Ascending aorta (tissue), 2 donors: Measurements from ENCODE around the gene TGIF2. TPM values are rescaled to one million over a fixed set of nuclear protein-coding genes. Genes with fewer than 3 reads are reported as not detected.

ENCODE experiments used
- DNase-seq, 2 donors: peaks; one replicate each; pipeline ENCODE4 v3.0.0-alpha.2; 2019; ENCODE audit warnings: low spot score in 2 of 2
- H3K27ac ChIP-seq, 2 donors: fragments of 200-600 bp; sonication (generic); one replicate each; pipeline ENCODE4 v1.5.1; 2016 to 2017; ENCODE audit warnings: mild to moderate bottlenecking in 1 of 2
- H3K27me3 ChIP-seq: fragments of 200-600 bp; sonication (generic); one replicate; pipeline ENCODE4 v1.5.1; 2017
- H3K36me3 ChIP-seq, 2 donors: fragments of 200-600 bp; sonication (generic); one replicate each; pipeline ENCODE4 v1.5.1; 2016
- H3K4me1 ChIP-seq, 2 donors: fragments of 200-600 bp; sonication (generic); one replicate each; pipeline ENCODE4 v1.5.1; 2016 to 2017; ENCODE audit warnings: mild to moderate bottlenecking in 1 of 2
- H3K4me3 ChIP-seq, 2 donors: fragments of 200-600 bp; sonication (generic); one replicate each; pipeline ENCODE4 v1.5.1; 2016 to 2017; ENCODE audit warnings: mild to moderate bottlenecking in 1 of 2
- H3K9me3 ChIP-seq, 2 donors: fragments of 200-600 bp; sonication (generic); one replicate each; pipeline ENCODE4 v1.5.1; 2016
- intact Hi-C: fragments of 100-400 bp; cut with DNase I; formaldehyde crosslinking; loops from one replicate; pipeline ENCODE4 v1.15.1; 2023
- total RNA-seq: library from RNA; depleted of rRNA; stranded (reverse); fragments of >200 nt; gene quantifications from one replicate; pipeline ENCODE4 v1.1.0, GENCODE V29; 2016
- TF ChIP-seq, protein P1 (sequence below), 3 experiments: fragments of 200-600 bp in 2 of 3; fragments of 450-650 bp in 1 of 3; sonication (generic) in 2 of 3; IDR thresholded peaks; one replicate each; pipeline ENCODE4 v1.5.1; 2016 to 2019; ENCODE audit warnings: antibody characterized with exemption in 3 of 3, mild to moderate bottlenecking in 1 of 3, moderate library complexity in 1 of 3

Gene TGIF2
- total RNA-seq, 1 donor from 2014 or later, result 29.8 TPM

DNA sequence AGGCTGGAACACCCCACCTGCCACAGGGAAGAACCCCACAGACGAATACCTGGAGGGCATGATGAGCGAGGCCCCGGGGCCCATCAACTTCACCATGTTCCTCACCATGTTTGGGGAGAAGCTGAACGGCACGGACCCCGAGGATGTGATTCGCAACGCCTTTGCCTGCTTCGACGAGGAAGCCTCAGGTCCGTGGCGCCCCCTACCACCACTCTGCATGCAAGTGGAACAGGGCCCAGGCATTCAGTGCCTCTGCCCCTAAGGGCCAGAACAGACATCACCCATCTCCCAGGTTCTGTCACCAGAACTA, 25.4 kb upstream of the TGIF2 start:
- Histone ChIP-seq H3K4me3 (no peak overlapping the region), H3K36me3 (peaks cover 39 to 52% of the 10 kb centered on the region in 2 donors), H3K27me3 (no peaks in the 10 kb centered on the region), H3K9me3 (no peaks in the 10 kb centered on the region), H3K27ac (peak overlapping the region in 1 of 2 donors; percentile 4), H3K4me1 (peaks cover 11 to 45% of the 10 kb centered on the region in 2 donors)
- intact Hi-C loops, result no loop called here
- DNase-seq, result no peak
- TF ChIP-seq, protein P1, sequence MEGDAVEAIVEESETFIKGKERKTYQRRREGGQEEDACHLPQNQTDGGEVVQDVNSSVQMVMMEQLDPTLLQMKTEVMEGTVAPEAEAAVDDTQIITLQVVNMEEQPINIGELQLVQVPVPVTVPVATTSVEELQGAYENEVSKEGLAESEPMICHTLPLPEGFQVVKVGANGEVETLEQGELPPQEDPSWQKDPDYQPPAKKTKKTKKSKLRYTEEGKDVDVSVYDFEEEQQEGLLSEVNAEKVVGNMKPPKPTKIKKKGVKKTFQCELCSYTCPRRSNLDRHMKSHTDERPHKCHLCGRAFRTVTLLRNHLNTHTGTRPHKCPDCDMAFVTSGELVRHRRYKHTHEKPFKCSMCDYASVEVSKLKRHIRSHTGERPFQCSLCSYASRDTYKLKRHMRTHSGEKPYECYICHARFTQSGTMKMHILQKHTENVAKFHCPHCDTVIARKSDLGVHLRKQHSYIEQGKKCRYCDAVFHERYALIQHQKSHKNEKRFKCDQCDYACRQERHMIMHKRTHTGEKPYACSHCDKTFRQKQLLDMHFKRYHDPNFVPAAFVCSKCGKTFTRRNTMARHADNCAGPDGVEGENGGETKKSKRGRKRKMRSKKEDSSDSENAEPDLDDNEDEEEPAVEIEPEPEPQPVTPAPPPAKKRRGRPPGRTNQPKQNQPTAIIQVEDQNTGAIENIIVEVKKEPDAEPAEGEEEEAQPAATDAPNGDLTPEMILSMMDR (IDR thresholded peaks at IDR 0.05), result peak in 1 of 3 experiments; percentile 34

DNA sequence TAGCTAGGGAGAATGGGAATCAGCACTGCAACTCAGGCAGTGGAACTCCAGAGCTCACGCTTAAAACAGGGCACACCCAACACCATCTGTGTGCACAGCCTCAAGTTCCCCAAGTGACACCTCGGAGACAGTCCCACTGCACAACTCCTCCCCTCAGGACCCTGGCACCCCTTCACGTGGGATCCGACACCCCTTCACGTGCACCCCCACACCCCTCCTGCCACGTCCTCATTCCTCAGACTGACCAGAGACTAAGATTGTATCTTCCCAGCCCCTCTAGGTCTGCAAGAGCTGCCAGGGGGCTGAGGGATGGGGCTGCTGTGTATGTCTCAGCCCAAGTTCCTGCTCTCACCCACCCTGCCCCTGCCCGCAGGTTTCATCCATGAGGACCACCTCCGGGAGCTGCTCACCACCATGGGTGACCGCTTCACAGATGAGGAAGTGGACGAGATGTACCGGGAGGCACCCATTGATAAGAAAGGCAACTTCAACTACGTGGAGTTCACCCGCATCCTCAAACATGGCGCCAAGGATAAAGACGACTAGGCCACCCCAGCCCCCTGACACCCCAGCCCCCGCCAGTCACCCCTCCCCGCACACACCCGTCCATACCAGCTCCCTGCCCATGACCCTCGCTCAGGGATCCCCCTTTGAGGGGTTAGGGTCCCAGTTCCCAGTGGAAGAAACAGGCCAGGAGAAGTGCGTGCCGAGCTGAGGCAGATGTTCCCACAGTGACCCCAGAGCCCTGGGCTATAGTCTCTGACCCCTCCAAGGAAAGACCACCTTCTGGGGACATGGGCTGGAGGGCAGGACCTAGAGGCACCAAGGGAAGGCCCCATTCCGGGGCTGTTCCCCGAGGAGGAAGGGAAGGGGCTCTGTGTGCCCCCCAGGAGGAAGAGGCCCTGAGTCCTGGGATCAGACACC, 24.4 kb upstream of the TGIF2 start:
- Histone ChIP-seq H3K4me1 (peaks cover 11 to 45% of the 10 kb centered on the region in 2 donors), H3K4me3 (no peak overlapping the region), H3K36me3 (peaks cover 39 to 49% of the 10 kb centered on the region in 2 donors), H3K9me3 (no peaks in the 10 kb centered on the region), H3K27ac (peak overlapping the region; percentile 72 to 75), H3K27me3 (no peaks in the 10 kb centered on the region)
- TF ChIP-seq, protein P1 (IDR thresholded peaks at IDR 0.05), result no peak
- intact Hi-C loops, result no loop called here
- no peak for DNase-seq

DNA sequence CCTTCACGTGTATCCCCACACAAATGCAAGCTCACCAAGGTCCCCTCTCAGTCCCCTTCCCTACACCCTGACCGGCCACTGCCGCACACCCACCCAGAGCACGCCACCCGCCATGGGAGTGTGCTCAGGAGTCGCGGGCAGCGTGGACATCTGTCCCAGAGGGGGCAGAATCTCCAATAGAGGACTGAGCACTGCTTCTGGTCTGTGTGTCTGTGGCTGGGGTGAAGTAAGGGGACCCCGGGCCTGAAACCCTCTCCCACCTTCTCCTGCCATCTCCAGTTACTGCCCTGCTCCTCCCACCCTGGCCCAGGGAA, 23.8 kb upstream of the TGIF2 start:
- intact Hi-C loops, result no loop called here
- TF ChIP-seq, protein P1 (IDR thresholded peaks at IDR 0.05), result no peak
- H3K9me3 ChIP-seq, result no peaks in the 10 kb centered on the region
- H3K36me3 ChIP-seq, result peaks cover 38 to 46% of the 10 kb centered on the region in 2 donors
- no peaks in the 10 kb centered on the region for H3K27me3 ChIP-seq
- peaks cover 10 to 42% of the 10 kb centered on the region in 2 donors for H3K4me1 ChIP-seq
- no peak overlapping the region for H3K4me3 ChIP-seq
- no peak for DNase-seq
- peak overlapping the region; percentile 72 to 75 for H3K27ac ChIP-seq

DNA sequence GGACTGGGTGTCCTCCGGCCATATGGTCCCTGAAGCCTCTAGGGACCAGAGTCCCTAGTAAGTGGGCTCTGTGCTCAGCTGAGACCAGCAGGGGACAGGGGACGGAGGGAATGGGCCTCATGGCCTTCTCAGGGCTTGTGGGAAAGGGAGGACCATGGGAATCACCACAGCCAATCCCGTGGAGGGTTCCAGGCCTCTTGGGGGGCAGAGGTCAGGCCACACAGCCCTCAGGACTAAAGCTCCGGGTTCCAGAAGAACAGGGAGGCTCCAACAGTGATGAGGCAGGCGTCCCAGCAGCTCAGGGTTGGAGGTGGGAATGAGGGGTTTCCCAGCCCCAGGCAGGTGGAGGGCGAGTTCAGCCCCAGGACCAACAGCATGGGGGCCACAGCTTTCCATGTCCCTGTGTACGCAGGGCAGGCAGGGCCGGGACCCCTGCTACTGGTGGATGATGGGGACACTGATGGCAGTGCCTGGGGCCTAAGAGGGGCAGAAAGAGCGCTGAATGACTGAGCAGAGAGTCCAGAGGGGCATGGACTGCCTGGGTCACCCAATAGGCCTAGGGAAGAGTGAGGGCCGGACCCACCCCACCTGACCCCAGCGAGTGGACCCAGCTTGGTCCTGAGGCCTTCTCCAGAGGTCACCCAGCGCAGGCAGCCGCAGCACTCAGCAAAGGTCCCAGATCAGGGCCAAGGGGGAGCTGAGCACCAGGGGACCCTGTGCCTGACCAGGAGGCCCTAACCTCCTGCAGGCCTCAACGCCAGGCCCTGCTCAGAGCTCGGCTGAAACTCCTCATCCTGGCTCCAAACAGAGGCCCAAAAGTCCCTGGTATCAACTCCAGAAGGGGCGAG, 23.2 kb upstream of the TGIF2 start:
- intact Hi-C loops, result no loop called here
- Histone ChIP-seq H3K27ac (peak overlapping the region; percentile 72 to 75), H3K4me3 (no peak overlapping the region), H3K9me3 (no peaks in the 10 kb centered on the region), H3K27me3 (no peaks in the 10 kb centered on the region), H3K36me3 (peaks cover 33 to 40% of the 10 kb centered on the region in 2 donors), H3K4me1 (peaks cover 6 to 37% of the 10 kb centered on the region in 2 donors)
- TF ChIP-seq, protein P1 (IDR thresholded peaks at IDR 0.05), result no peak
- DNase-seq, result no peak

DNA sequence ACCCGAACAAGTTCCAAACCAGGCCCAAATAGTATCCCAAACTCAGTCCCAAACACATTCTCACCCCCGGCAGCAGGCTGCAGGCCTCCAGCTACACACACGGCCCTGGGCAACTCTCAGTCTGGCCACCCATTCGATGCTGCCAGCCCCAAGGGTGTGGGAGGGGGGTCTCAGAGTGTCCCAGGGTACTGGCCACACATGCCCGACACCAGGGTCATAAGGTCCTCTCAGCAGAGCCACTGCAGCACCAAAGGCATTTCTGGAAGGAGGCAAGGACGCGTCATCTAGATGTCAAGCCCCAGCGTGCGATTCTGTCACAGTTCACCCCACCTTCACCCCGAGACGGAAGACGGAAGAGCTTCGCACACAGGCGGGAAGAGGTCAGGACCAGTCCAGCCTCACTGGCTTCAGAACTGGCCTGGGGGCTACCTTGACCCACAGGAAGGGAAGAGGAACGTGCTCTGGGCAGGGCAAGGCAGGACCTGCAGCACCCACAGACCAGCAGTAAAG, 22.6 kb upstream of the TGIF2 start:
- H3K4me3 ChIP-seq, result no peak overlapping the region
- TF ChIP-seq, protein P1 (IDR thresholded peaks at IDR 0.05), result no peak
- no peaks in the 10 kb centered on the region for H3K9me3 ChIP-seq
- H3K27me3 ChIP-seq, result no peaks in the 10 kb centered on the region
- no peak for DNase-seq
- peak overlapping the region; percentile 72 to 75 for H3K27ac ChIP-seq
- peaks cover 5 to 30% of the 10 kb centered on the region in 2 donors for H3K4me1 ChIP-seq
- intact Hi-C loops, result no loop called here
- H3K36me3 ChIP-seq, result peaks cover 26 to 34% of the 10 kb centered on the region in 2 donors
